Activated B cell treated with CpG ODN at 0.5 μM for 24 hours (primary cell): ENCODE data around the gene IQUB. TPM values are rescaled to one million over a fixed set of nuclear protein-coding genes. Genes with fewer than 3 reads are reported as not detected.
"Not testable (repeated sequence)": the region's sequence is repeated elsewhere in the genome, so short reads cannot be mapped to it uniquely, and the experiment has no call there.

ENCODE experiments used
- ATAC-seq: fragments of 200-7000 bp; cut with Tn5 transposase; one replicate; pipeline ENCODE4 v1.10.0; 2021; ENCODE audit warnings: low read depth, mild to moderate bottlenecking, moderate library complexity
- CTCF ChIA-PET: fragments of 350-600 bp; sonication (Branson Sonifier 250); formaldehyde crosslinking; loops from one replicate; lab custom pipeline; 2021; ENCODE audit warnings: antibody characterized with exemption; lab: Charles Lee
- POLR2A ChIA-PET: fragments of 350-600 bp; sonication (Branson Sonifier 250); formaldehyde crosslinking; loops from one replicate; lab custom pipeline; 2021; ENCODE audit warnings: antibody characterized with exemption; lab: Charles Lee
- DNase-seq: peaks from one replicate; pipeline ENCODE4 v3.0.0; 2022
- H3K27ac Mint-ChIP-seq: one replicate; pipeline ENCODE4 v1.8.0; 2020; ENCODE audit warnings: mixed read lengths
- H3K27me3 Mint-ChIP-seq: one replicate; pipeline ENCODE4 v1.8.0; 2021; ENCODE audit warnings: mixed read lengths
- H3K36me3 Mint-ChIP-seq: one replicate; pipeline ENCODE4 v1.8.0; 2021; ENCODE audit warnings: low read depth, mixed read lengths
- H3K4me1 Mint-ChIP-seq: one replicate; pipeline ENCODE4 v1.8.0; 2021; ENCODE audit warnings: mixed read lengths
- H3K4me3 Mint-ChIP-seq: one replicate; pipeline ENCODE4 v1.8.0; 2020; ENCODE audit warnings: mild to moderate bottlenecking, mixed read lengths
- H3K9me3 Mint-ChIP-seq: one replicate; pipeline ENCODE4 v1.8.0; 2020; ENCODE audit warnings: mixed read lengths
- CTCF ChIP-seq: fragments of 200-600 bp; IDR thresholded peaks from one replicate; pipeline ENCODE4 v1.8.0; 2022; ENCODE audit warnings: antibody characterized with exemption, mild to moderate bottlenecking
- intact Hi-C: fragments of 100-400 bp; cut with micrococcal nuclease; formaldehyde crosslinking; loops from one replicate; pipeline ENCODE4 v1.15.1; 2024
- total RNA-seq: library from RNA; stranded (reverse); gene quantifications from 2 replicates; pipeline ENCODE4 v1.2.3, GENCODE V29; 2022

IQUB gene
- total RNA-seq, 1 donor from 2014 or later, result 0.11 TPM

GRCh38 chr7:123557016-123557397 is 22.6 kb upstream of the IQUB start:
- no peak for ATAC-seq
- Mint-ChIP-seq H3K9me3 (no peaks in the 10 kb centered on the region), H3K27ac (no peak overlapping the region), H3K4me1 (peaks cover 10% of the 10 kb centered on the region), H3K36me3 (peaks cover 17% of the 10 kb centered on the region), H3K27me3 (peaks cover 10% of the 10 kb centered on the region), H3K4me3 (no peak overlapping the region)
- CTCF ChIA-PET, result interaction anchor here (1.0 to 1.4 kb wide), 3 partner anchors 18 to 65 kb away, joined by 3 to 4 read pairs (median 4); no protein-coding TSS in a partner anchor
- DNase-seq, result no peak
- TF ChIP-seq CTCF, result no peak
- POLR2A ChIA-PET, result interaction anchor here (1.0 to 2.1 kb wide), 5 partner anchors 9 to 1373 kb away, joined by 3 to 28 read pairs (median 8); partner anchors contain the start of genes IQUB, POT1 and WASL
- intact Hi-C loops, result loop anchor here (1.0 to 2.0 kb wide), 3 partner anchors 22 to 1372 kb away; partner anchors contain the start of genes POT1 and WASL

- no peak for ATAC-seq
- Mint-ChIP-seq H3K9me3 (no peaks in the 10 kb centered on the region), H3K27me3 (peaks cover 4% of the 10 kb centered on the region), H3K27ac (no peak overlapping the region), H3K4me1 (peaks cover 10% of the 10 kb centered on the region), H3K36me3 (peaks cover 19% of the 10 kb centered on the region), H3K4me3 (no peak overlapping the region)
- TF ChIP-seq CTCF, result no peak
- CTCF ChIA-PET, result interaction anchor here (0.6 kb wide), 1 partner anchor 20 kb away, joined by 3 read pairs; no protein-coding TSS in a partner anchor
- POLR2A ChIA-PET, result interaction anchor here (1.5 kb wide), 1 partner anchor 193 kb away, joined by 3 read pairs; the partner anchor contains the start of gene WASL
- intact Hi-C loops, result no loop called here
- DNase-seq, result no peak
Observed at GRCh38 chr7:123555484-123555883, 21.1 kb upstream of the IQUB start.

GRCh38 chr7:123553159-123553558 is 18.8 kb upstream of the IQUB start:
- ChIA-PET CTCF (interaction anchor here (1.0 kb wide), 1 partner anchor 59 kb away, joined by 3 read pairs; no protein-coding TSS in a partner anchor), POLR2A (no interaction called here)
- H3K27ac Mint-ChIP-seq, result no peak overlapping the region
- no peak for TF ChIP-seq CTCF
- H3K9me3 Mint-ChIP-seq, result no peaks in the 10 kb centered on the region
- H3K36me3 Mint-ChIP-seq, result peaks cover 38% of the 10 kb centered on the region
- no peaks in the 10 kb centered on the region for H3K27me3 Mint-ChIP-seq
- intact Hi-C loops, result no loop called here
- no peak for DNase-seq
- H3K4me1 Mint-ChIP-seq, result peaks cover 13% of the 10 kb centered on the region
- no peak overlapping the region for H3K4me3 Mint-ChIP-seq
- no peak for ATAC-seq

GRCh38 chr7:123552641-123553040 is 18.2 kb upstream of the IQUB start:
- ChIA-PET CTCF (interaction anchor here (1.0 kb wide), 1 partner anchor 58 kb away, joined by 3 read pairs; no protein-coding TSS in a partner anchor), POLR2A (no interaction called here)
- Mint-ChIP-seq H3K27ac (no peak overlapping the region), H3K4me1 (peaks cover 13% of the 10 kb centered on the region), H3K9me3 (no peaks in the 10 kb centered on the region), H3K36me3 (peaks cover 43% of the 10 kb centered on the region), H3K27me3 (no peaks in the 10 kb centered on the region), H3K4me3 (no peak overlapping the region)
- no peak for TF ChIP-seq CTCF
- intact Hi-C loops, result no loop called here
- no peak for ATAC-seq
- DNase-seq, result no peak

- POLR2A ChIA-PET, DNase-seq, H3K9me3 Mint-ChIP-seq, H3K4me3 Mint-ChIP-seq, intact Hi-C loops, ATAC-seq, H3K27ac Mint-ChIP-seq, H3K27me3 Mint-ChIP-seq: not testable (repeated sequence)
- peaks cover 48% of the 10 kb centered on the region for H3K36me3 Mint-ChIP-seq
- CTCF ChIA-PET, result interaction anchor here (1.0 kb wide), 1 partner anchor 58 kb away, joined by 3 read pairs; no protein-coding TSS in a partner anchor
- H3K4me1 Mint-ChIP-seq, result peaks cover 13% of the 10 kb centered on the region
Observed at GRCh38 chr7:123552134-123552533, 17.7 kb upstream of the IQUB start.
